Left ventricle myocardium inferior (tissue), 1 donor: Measurements from ENCODE around the gene ACTL10. TPM values are rescaled to one million over a fixed set of nuclear protein-coding genes. Genes with fewer than 3 reads are reported as not detected.
A peak's percentile ranks its signal among the peaks of the same experiment; 100 is the strongest.

ENCODE experiments used
- DNase-seq: peaks from one replicate; pipeline ENCODE4 v3.0.0-alpha.2; 2020
- H3K27ac ChIP-seq: fragments of 200-600 bp; replicated peaks from 2 replicates; pipeline ENCODE4 v1.8.0; 2021
- H3K27me3 ChIP-seq: fragments of 200-600 bp; 2 replicates; pipeline ENCODE4 v1.8.0; 2021; ENCODE audit warnings: low read depth
- H3K36me3 ChIP-seq: fragments of 200-600 bp; 2 replicates; pipeline ENCODE4 v1.8.0; 2021
- H3K4me1 ChIP-seq: fragments of 200-600 bp; 2 replicates; pipeline ENCODE4 v1.8.0; 2021
- H3K4me3 ChIP-seq: fragments of 200-600 bp; 2 replicates; pipeline ENCODE4 v1.8.0; 2021; ENCODE audit warnings: mild to moderate bottlenecking, moderate library complexity
- H3K9me3 ChIP-seq: fragments of 200-600 bp; replicated peaks from 2 replicates; pipeline ENCODE4 v1.8.0; 2021
- CTCF ChIP-seq: fragments of 200-600 bp; IDR thresholded peaks from 2 replicates; pipeline ENCODE4 v1.8.0; 2021; ENCODE audit warnings: antibody characterized with exemption, mild to moderate bottlenecking, borderline replicate concordance
- intact Hi-C: fragments of 100-400 bp; cut with micrococcal nuclease; formaldehyde crosslinking; loops from one replicate; pipeline ENCODE4 v1.11.0; 2022
- total RNA-seq: library from RNA; stranded (reverse); fragmentation: NEBNext Ultra II Directional; extraction: Animal tissue kit (Norgen Biotek cat#: 25700); gene quantifications from one replicate; pipeline ENCODE4 v1.2.1, GENCODE V29; 2021
- donor health status: DM: no; HTN: yes; CAD: no; lungs with severe emphysema.

ACTL10 gene
- total RNA-seq, 1 donor from 2014 or later, result 0.22 TPM

DNA sequence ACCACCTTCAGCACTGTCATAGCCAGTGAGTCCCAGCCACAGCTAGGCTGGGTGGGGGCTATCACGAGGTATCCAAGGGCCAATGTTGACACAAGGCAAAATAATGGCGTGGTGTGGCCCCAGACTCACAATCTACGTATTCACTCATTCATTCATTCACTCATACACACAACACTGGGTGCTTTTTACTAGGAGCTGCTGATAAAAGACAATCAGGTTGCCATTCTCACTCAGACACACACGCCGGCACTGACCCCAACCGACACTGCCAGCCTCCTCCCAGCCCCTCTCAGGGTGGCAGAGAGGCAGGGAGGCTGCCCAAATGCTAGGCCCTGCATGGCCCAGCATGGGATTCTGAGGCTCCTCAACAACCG, 6.1 kb upstream of the ACTL10 start:
- H3K36me3 ChIP-seq, result peaks cover 41% of the 10 kb centered on the region
- DNase-seq, result no peak

DNA sequence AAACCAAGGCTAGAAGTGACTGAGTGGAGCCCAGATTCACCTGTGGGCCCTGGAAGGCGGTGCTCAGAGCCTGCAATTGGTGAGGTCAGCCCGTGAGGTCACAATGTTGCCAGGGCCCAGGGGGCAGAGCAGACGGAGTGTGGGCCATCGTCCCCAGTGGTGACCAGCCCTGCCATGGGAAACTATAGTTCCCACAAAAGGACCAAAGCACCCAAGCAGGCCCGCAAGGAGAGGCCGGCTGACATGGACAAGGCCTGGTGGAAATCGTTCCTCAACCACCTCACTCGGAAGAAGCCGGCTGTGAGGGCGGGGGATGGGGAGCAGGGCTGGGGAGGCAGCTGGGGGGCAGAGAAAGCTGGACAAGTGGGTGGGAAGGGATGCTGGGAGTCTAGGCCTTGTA, 4.6 kb upstream of the ACTL10 start, which contains the start of gene C20orf144:
C20orf144 (plus strand) TSS at position 156 of the 400 bp plus-strand sequence; CDS start at position 175, 19 bp downstream.
- intact Hi-C loops, result no loop called here
- no peaks in the 10 kb centered on the region for H3K9me3 ChIP-seq
- peak; percentile 13 for DNase-seq
- TF ChIP-seq CTCF, result no peak
- no peaks in the 10 kb centered on the region for H3K27me3 ChIP-seq
- H3K36me3 ChIP-seq, result peaks cover 35% of the 10 kb centered on the region
- peak within 1 kb of the TSS; percentile 84 for H3K4me3 ChIP-seq
- peak within 1 kb of the TSS; percentile 85 for H3K27ac ChIP-seq
- H3K4me1 ChIP-seq, result peaks cover 40% of the 10 kb centered on the region

More for the DNA sequence above, 6.1 kb upstream of the ACTL10 start:
- H3K27me3 ChIP-seq, result no peaks in the 10 kb centered on the region
- no peak for TF ChIP-seq CTCF
- H3K4me3 ChIP-seq, result no peak overlapping the region
- H3K4me1 ChIP-seq, result peaks cover 27% of the 10 kb centered on the region
- no peak overlapping the region for H3K27ac ChIP-seq
- H3K9me3 ChIP-seq, result no peaks in the 10 kb centered on the region
- intact Hi-C loops, result no loop called here

- Histone ChIP-seq H3K9me3 (no peaks in the 10 kb centered on the region), H3K4me1 (peaks cover 53% of the 10 kb centered on the region), H3K36me3 (peaks cover 22% of the 10 kb centered on the region), H3K27ac (peak overlapping the region; percentile 85), H3K4me3 (peak overlapping the region; percentile 84), H3K27me3 (no peaks in the 10 kb centered on the region)
- peak; percentile 86 for DNase-seq
- peak; percentile 15 for TF ChIP-seq CTCF
- intact Hi-C loops, result no loop called here
These were observed 3.3 kb upstream of the ACTL10 start for GRCh38 chr20:33663161-33664084.

DNA sequence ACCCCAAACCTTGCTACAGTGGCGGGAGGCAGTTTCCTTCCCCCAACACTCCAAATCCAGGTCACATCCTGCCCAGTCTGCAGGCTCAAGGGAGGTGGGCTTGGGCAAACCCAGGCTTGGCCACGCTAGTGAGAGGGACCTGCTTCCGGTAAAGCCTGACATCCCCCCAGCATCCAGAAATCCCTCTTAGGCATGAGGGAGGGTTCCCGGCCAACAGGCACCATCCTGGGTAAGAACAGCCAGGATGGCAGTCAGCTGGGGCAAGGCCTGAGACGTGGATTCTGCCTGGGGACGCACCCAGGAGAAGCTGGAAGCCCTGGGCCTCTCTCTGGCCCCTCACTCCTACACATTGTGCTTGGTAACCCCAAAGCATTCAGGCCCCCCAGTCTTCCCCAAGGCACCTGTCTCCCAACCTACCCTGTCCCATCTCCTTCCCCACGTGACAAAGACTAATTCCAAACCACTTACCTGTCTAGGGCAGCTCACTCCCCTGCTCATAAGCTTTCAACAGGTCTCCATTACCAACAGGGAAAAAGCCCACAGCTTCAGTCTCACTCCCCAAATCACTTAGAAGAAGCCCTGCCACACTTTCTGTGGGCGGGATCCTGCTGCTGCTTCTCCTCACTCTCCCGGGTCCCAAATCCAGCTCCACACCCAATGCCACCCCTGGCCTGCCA, 2.5 kb upstream of the ACTL10 start:
- H3K27ac ChIP-seq, result peak overlapping the region; percentile 85
- peaks cover 57% of the 10 kb centered on the region for H3K4me1 ChIP-seq
- no peaks in the 10 kb centered on the region for H3K9me3 ChIP-seq
- peak; percentile 5 for DNase-seq
- intact Hi-C loops, result no loop called here
- no peaks in the 10 kb centered on the region for H3K27me3 ChIP-seq
- TF ChIP-seq CTCF, result no peak
- H3K36me3 ChIP-seq, result peaks cover 22% of the 10 kb centered on the region
- peak overlapping the region; percentile 84 for H3K4me3 ChIP-seq

GRCh38 chr20:33664762-33665144, 2.0 kb upstream of the ACTL10 start:
- Histone ChIP-seq H3K27ac (no peak overlapping the region), H3K36me3 (peaks cover 20% of the 10 kb centered on the region), H3K4me1 (peaks cover 59% of the 10 kb centered on the region), H3K4me3 (no peak overlapping the region), H3K9me3 (no peaks in the 10 kb centered on the region), H3K27me3 (no peaks in the 10 kb centered on the region)
- intact Hi-C loops, result no loop called here
- TF ChIP-seq CTCF, result no peak
- peak; percentile 7 for DNase-seq
